MM.1S (cell line): Measurements from ENCODE around the gene GPHN.

Source experiments
- DNase-seq: peaks from one replicate; pipeline ENCODE4 v3.0.0-alpha.2; 2015
- H2AFZ ChIP-seq: fragments of 300-600 bp; sonication (generic); 2 replicates; pipeline ENCODE4 v1.6.0; 2016; ENCODE audit warnings: antibody characterized with exemption, low read length
- H3F3A ChIP-seq: fragments of 300-600 bp; sonication (generic); 2 replicates; pipeline ENCODE4 v1.6.1; 2016; ENCODE audit warnings: mild to moderate bottlenecking, antibody characterized with exemption, low read length, moderate library complexity, mixed read lengths; ENCODE audit not compliant: insufficient read depth
- H3K27ac ChIP-seq: fragments of 300-600 bp; sonication (generic); 2 replicates; pipeline ENCODE4 v1.5.1; 2016; ENCODE audit warnings: mild to moderate bottlenecking, low read length
- H3K27me3 ChIP-seq: fragments of 300-600 bp; sonication (generic); replicated peaks from 2 replicates; pipeline ENCODE4 v1.6.0; 2016; ENCODE audit warnings: low read length; ENCODE audit not compliant: insufficient read depth
- H3K36me3 ChIP-seq: fragments of 300-600 bp; sonication (generic); replicated peaks from 2 replicates; pipeline ENCODE4 v1.6.1; 2016; ENCODE audit warnings: mild to moderate bottlenecking, low read length, mixed read lengths; ENCODE audit not compliant: insufficient read depth
- H3K4me1 ChIP-seq: fragments of 300-600 bp; sonication (generic); 2 replicates; pipeline ENCODE4 v1.6.1; 2016; ENCODE audit warnings: low read length, mixed read lengths
- H3K4me2 ChIP-seq: fragments of 300-600 bp; sonication (generic); 2 replicates; pipeline ENCODE4 v1.6.0; 2016; ENCODE audit warnings: low read depth, low read length
- H3K4me3 ChIP-seq: fragments of 300-600 bp; sonication (generic); 2 replicates; pipeline ENCODE4 v1.5.1; 2016; ENCODE audit warnings: low read length, mixed read lengths
- H3K79me2 ChIP-seq: fragments of 300-600 bp; sonication (generic); 2 replicates; pipeline ENCODE4 v1.6.1; 2016; ENCODE audit warnings: mixed run types, low read length, mixed read lengths
- H3K9ac ChIP-seq: fragments of 300-600 bp; sonication (generic); 2 replicates; pipeline ENCODE4 v1.6.1; 2016; ENCODE audit warnings: low read length, mixed read lengths
- H3K9me2 ChIP-seq: fragments of 300-600 bp; sonication (generic); replicated peaks from 2 replicates; pipeline ENCODE4 v1.6.1; 2016; ENCODE audit warnings: mild to moderate bottlenecking, low read length, mixed read lengths; ENCODE audit not compliant: insufficient read depth
- H3K9me3 ChIP-seq: fragments of 300-600 bp; sonication (generic); replicated peaks from 2 replicates; pipeline ENCODE4 v1.6.1; 2016; ENCODE audit warnings: mild to moderate bottlenecking, low read length, mixed read lengths; ENCODE audit not compliant: insufficient read depth
- H4K20me1 ChIP-seq: fragments of 300-600 bp; sonication (generic); 2 replicates; pipeline ENCODE4 v1.6.1; 2016; ENCODE audit warnings: mild to moderate bottlenecking, low read length, moderate library complexity, mixed read lengths; ENCODE audit not compliant: insufficient read depth
- CTCF ChIP-seq: fragments of 300-600 bp; sonication (generic); IDR thresholded peaks from 2 replicates; pipeline ENCODE4 v1.5.1; 2016; ENCODE audit warnings: antibody characterized with exemption, low read length, mixed read lengths
- EZH2 ChIP-seq: fragments of 300-600 bp; sonication (generic); optimal IDR thresholded peaks from 2 replicates; pipeline ENCODE3; 2017; ENCODE audit warnings: low read depth, mild to moderate bottlenecking, antibody characterized with exemption, low read length, mixed read lengths
- EZH2phosphoT487 ChIP-seq: fragments of 300-600 bp; sonication (generic); IDR thresholded peaks from 2 replicates; pipeline ENCODE4 v1.6.1; 2018; ENCODE audit warnings: antibody characterized with exemption, low read length

The GPHN gene

DNA sequence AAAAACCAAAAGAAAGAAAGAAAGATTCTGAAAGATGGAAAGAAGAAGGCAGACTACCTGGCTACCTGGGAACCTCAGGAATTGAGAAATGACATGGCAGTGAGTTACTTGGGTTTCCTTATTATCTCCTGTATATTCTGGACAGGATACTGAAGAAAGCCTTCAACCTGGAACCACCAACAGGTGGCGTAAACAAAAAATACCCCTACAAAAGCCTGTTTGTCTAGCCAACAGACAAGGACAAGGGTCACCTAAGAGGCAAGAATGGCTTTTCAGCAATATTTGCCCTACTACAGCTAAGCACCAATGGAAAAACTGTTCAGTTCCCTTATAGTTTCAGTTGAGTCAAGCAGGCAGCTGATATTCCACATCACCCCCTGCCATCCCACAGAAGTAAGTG is 274.9 kb downstream of the GPHN start:
- Histone ChIP-seq H3K4me2 (no peak overlapping the region), H3F3A (no peaks in the 10 kb centered on the region), H3K4me1 (no peaks in the 10 kb centered on the region), H3K36me3 (no peaks in the 10 kb centered on the region), H2AFZ (no peak overlapping the region), H3K79me2 (no peaks in the 10 kb centered on the region), H3K27ac (no peak overlapping the region), H3K9me3 (no peaks in the 10 kb centered on the region), H3K9ac (no peak overlapping the region), H3K27me3 (no peaks in the 10 kb centered on the region), H3K4me3 (no peak overlapping the region), H3K9me2 (no peaks in the 10 kb centered on the region), H4K20me1 (no peaks in the 10 kb centered on the region)
- DNase-seq: no peak
- TF ChIP-seq EZH2phosphoT487 (no peak), EZH2 (no peak), CTCF (no peak)

DNA sequence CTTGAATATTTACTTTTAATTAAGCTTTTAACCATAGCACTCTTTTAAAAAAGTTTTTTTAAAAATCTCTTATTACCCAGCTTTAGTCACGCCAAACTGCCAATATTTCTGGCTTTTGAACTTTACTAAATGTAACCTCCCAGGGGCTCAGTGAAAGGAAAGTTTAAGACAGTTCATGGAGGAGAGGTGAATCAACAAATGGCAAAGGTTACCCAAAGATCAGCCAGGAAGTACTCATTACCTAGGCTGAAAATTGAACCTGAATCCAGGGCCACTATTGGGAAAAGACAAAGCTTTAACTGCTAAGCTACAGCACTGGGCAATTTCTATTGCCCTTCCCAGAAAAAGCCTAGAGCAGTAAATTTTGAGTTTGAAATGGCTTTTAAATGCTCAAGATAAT is 282.2 kb downstream of the GPHN start:
- Histone ChIP-seq H3K4me2 (no peak overlapping the region), H3K9me2 (no peaks in the 10 kb centered on the region), H4K20me1 (no peaks in the 10 kb centered on the region), H3F3A (no peaks in the 10 kb centered on the region), H3K36me3 (no peaks in the 10 kb centered on the region), H3K9me3 (no peaks in the 10 kb centered on the region), H3K27me3 (no peaks in the 10 kb centered on the region), H3K4me3 (no peak overlapping the region), H3K27ac (no peak overlapping the region), H3K79me2 (no peaks in the 10 kb centered on the region), H3K9ac (no peak overlapping the region), H2AFZ (no peak overlapping the region), H3K4me1 (no peaks in the 10 kb centered on the region)
- TF ChIP-seq EZH2phosphoT487 (no peak), CTCF (no peak), EZH2 (no peak)
- no peak for DNase-seq

GRCh38 chr14:66802962-66803361 is 295.0 kb downstream of the GPHN start:
- Histone ChIP-seq H3K9me3 (no peaks in the 10 kb centered on the region), H3K27ac (peak overlapping the region; percentile 64; the same call in 1 of the 2 replicates), H3K79me2 (no peaks in the 10 kb centered on the region), H2AFZ (no peak overlapping the region), H3F3A (peaks cover 3% of the 10 kb centered on the region; the same call in 1 of the 2 replicates), H3K4me2 (peak overlapping the region; percentile 43), H3K9me2 (no peaks in the 10 kb centered on the region), H3K9ac (no peak overlapping the region), H3K36me3 (no peaks in the 10 kb centered on the region), H3K27me3 (no peaks in the 10 kb centered on the region), H4K20me1 (no peaks in the 10 kb centered on the region), H3K4me3 (peak overlapping the region; percentile 29; the same call in 1 of the 2 replicates), H3K4me1 (peaks cover 25% of the 10 kb centered on the region)
- TF ChIP-seq CTCF (no peak), EZH2phosphoT487 (no peak), EZH2 (no peak)
- DNase-seq: peak; percentile 65
